Smooth muscle cell (in vitro differentiated cells): ENCODE results near the gene RGS7BP. TPM values are rescaled to one million over a fixed set of nuclear protein-coding genes. Genes with fewer than 3 reads are reported as not detected.

Experiments used
- DNase-seq: peaks from one replicate; lab custom pipeline; 2025; ENCODE audit not compliant: unreplicated experiment; lab: John Stamatoyannopoulos, UW
- H2AFZ ChIP-seq: fragments of 200-600 bp; sonication (generic); 2 replicates; pipeline ENCODE4 v1.6.0; 2016; ENCODE audit warnings: antibody characterized with exemption, low read depth, mild to moderate bottlenecking
- H3F3A ChIP-seq: fragments of 200-600 bp; sonication (generic); 2 replicates; pipeline ENCODE4 v1.6.0; 2017; ENCODE audit warnings: antibody characterized with exemption, low read depth
- H3K27ac ChIP-seq: fragments of 200-600 bp; sonication (generic); 2 replicates; pipeline ENCODE4 v1.5.1; 2016; ENCODE audit warnings: low read depth, mild to moderate bottlenecking
- H3K27me3 ChIP-seq: fragments of 200-600 bp; sonication (generic); 2 replicates; pipeline ENCODE4 v1.6.1; 2016; ENCODE audit warnings: low read depth, mild to moderate bottlenecking
- H3K36me3 ChIP-seq: fragments of 200-600 bp; sonication (generic); 2 replicates; pipeline ENCODE4 v1.5.1; 2016; ENCODE audit warnings: low read depth
- H3K4me1 ChIP-seq: fragments of 200-600 bp; sonication (generic); 2 replicates; pipeline ENCODE4 v1.5.1; 2016; ENCODE audit warnings: low read depth
- H3K4me2 ChIP-seq: fragments of 200-600 bp; sonication (generic); 2 replicates; pipeline ENCODE4 v1.6.0; 2016; ENCODE audit warnings: mild to moderate bottlenecking
- H3K4me3 ChIP-seq: fragments of 200-600 bp; sonication (generic); 2 replicates; pipeline ENCODE4 v1.5.1; 2016; ENCODE audit warnings: mild to moderate bottlenecking
- H3K79me2 ChIP-seq: fragments of 200-600 bp; sonication (generic); 2 replicates; pipeline ENCODE4 v1.6.0; 2016; ENCODE audit warnings: low read depth, mild to moderate bottlenecking
- H3K9ac ChIP-seq: fragments of 200-600 bp; sonication (generic); 2 replicates; pipeline ENCODE4 v1.6.0; 2016; ENCODE audit warnings: low read depth
- H3K9me3 ChIP-seq: fragments of 200-600 bp; sonication (generic); replicated peaks from 2 replicates; pipeline ENCODE4 v1.5.1; 2016; ENCODE audit warnings: low read depth
- H4K20me1 ChIP-seq: fragments of 200-600 bp; sonication (generic); 2 replicates; pipeline ENCODE4 v1.6.0; 2016; ENCODE audit warnings: low read depth
- WGBS: methylation state at CpG from one replicate; pipeline ENCODE4 v1.1.7; 2016; ENCODE audit warnings: low lambda C conversion rate; 5-methylcytosine and 5-hydroxymethylcytosine counted together
- polyA plus RNA-seq: library from polyadenylated mRNA; unstranded; fragments of >200 nt; fragmentation: Nextera tagmentation; extraction: Ambion mirVana; gene quantifications from 2 replicates; pipeline ENCODE4 v1.2.1, GENCODE V29; 2016
- total RNA-seq: library from RNA; depleted of rRNA; stranded (reverse); fragments of >200 nt; gene quantifications from 2 replicates; pipeline ENCODE4 v1.2.3, GENCODE V29; 2014
- TF ChIP-seq, protein P1 (sequence below): fragments of 200-600 bp; sonication (generic); IDR thresholded peaks from 2 replicates; pipeline ENCODE4 v1.5.1; 2017; ENCODE audit warnings: borderline replicate concordance, mild to moderate bottlenecking, antibody characterized with exemption; ENCODE audit not compliant: insufficient read depth, poor library complexity, severe bottlenecking

The RGS7BP gene
- total and polyA plus RNA-seq, 2 experiments from 2014 or later, result not detected

DNA sequence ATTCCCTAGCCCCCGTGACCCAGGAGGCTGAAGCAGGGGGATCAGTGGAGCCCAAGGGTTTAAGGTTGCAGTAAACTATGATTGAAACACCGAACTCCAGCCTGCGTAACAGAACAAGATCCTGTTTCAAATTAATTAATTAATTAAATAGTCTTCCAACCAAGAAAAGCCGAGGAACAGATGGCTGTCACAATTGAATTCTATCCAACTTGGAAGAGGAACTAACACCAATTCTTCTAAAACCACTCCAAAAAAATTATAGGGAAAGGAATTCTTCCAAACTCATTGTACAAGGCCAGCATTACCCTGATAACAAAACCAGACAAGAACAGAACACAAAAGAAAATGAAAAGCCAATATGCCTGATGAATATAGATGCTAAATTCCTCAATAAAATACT, 43.4 kb upstream of the RGS7BP start:
- no peak overlapping the region for H2AFZ ChIP-seq
- WGBS, result 63% methylated on average over 4 of the region's 4 CpGs
- H3K27ac ChIP-seq, result no peak overlapping the region
- DNase-seq, result no peak
- H3K9me3 ChIP-seq, result no peaks in the 10 kb centered on the region
- H3K36me3 ChIP-seq, result no peaks in the 10 kb centered on the region
- no peaks in the 10 kb centered on the region for H3K79me2 ChIP-seq
- H3K4me2 ChIP-seq, result no peak overlapping the region
- H3K4me1 ChIP-seq, result no peaks in the 10 kb centered on the region
- H3K27me3 ChIP-seq, result no peaks in the 10 kb centered on the region
- no peak overlapping the region for H3K4me3 ChIP-seq
- H4K20me1 ChIP-seq, result no peaks in the 10 kb centered on the region
- H3K9ac ChIP-seq, result no peak overlapping the region
- no peaks in the 10 kb centered on the region for H3F3A ChIP-seq
- TF ChIP-seq, protein P1, sequence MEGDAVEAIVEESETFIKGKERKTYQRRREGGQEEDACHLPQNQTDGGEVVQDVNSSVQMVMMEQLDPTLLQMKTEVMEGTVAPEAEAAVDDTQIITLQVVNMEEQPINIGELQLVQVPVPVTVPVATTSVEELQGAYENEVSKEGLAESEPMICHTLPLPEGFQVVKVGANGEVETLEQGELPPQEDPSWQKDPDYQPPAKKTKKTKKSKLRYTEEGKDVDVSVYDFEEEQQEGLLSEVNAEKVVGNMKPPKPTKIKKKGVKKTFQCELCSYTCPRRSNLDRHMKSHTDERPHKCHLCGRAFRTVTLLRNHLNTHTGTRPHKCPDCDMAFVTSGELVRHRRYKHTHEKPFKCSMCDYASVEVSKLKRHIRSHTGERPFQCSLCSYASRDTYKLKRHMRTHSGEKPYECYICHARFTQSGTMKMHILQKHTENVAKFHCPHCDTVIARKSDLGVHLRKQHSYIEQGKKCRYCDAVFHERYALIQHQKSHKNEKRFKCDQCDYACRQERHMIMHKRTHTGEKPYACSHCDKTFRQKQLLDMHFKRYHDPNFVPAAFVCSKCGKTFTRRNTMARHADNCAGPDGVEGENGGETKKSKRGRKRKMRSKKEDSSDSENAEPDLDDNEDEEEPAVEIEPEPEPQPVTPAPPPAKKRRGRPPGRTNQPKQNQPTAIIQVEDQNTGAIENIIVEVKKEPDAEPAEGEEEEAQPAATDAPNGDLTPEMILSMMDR, result no peak

DNA sequence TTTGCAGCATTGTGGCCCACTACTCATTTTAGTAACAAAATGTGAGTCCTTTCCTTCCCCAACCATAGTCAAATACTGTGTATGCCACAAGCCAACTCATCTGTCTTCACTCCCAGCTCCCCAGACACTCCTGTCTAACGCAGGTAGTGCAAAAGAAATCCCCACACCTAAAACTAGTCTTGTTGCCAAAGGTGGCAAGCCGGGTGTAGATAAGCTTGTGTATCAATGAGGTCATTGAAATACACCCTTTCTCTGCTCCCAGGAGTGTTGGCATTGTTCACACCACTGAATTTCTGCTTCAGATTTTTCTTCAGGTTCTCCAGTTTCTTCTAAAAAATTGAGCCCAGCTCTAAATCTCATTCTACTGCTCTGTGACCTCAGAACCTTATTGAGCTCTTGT, 19.7 kb upstream of the RGS7BP start:
- no peaks in the 10 kb centered on the region for H3K4me1 ChIP-seq
- TF ChIP-seq, protein P1, result no peak
- H3K79me2 ChIP-seq, result no peaks in the 10 kb centered on the region
- H4K20me1 ChIP-seq, result no peaks in the 10 kb centered on the region
- 69% methylated on average over 2 of the region's 2 CpGs for WGBS
- H3K4me2 ChIP-seq, result no peak overlapping the region
- DNase-seq, result no peak
- no peak overlapping the region for H3K9ac ChIP-seq
- H3K4me3 ChIP-seq, result no peak overlapping the region
- no peaks in the 10 kb centered on the region for H3K9me3 ChIP-seq
- no peaks in the 10 kb centered on the region for H3K27me3 ChIP-seq
- no peaks in the 10 kb centered on the region for H3K36me3 ChIP-seq
- H3F3A ChIP-seq, result no peaks in the 10 kb centered on the region
- no peak overlapping the region for H3K27ac ChIP-seq
- H2AFZ ChIP-seq, result no peak overlapping the region

DNA sequence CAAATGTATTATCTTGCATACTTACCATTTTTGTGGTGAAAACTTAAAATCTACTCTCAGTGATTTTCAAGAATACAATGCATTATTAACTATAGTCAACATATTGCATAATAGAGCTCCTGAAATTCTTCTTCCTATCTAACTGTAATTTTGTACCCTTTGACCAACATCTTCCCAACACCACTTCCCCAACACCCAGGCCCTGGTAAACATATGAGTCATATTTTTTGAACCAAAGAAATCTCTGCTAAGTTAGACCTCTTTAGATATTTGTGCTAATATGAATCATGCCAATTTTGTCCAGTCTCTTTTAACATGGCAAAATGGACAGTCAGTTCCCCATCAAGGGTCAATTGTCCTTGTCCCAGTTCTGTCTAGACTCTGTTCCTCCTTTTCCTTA, 18.5 kb upstream of the RGS7BP start:
- no peaks in the 10 kb centered on the region for H3F3A ChIP-seq
- no peak overlapping the region for H2AFZ ChIP-seq
- H3K4me3 ChIP-seq, result no peak overlapping the region
- no peaks in the 10 kb centered on the region for H3K79me2 ChIP-seq
- no peaks in the 10 kb centered on the region for H4K20me1 ChIP-seq
- no peaks in the 10 kb centered on the region for H3K27me3 ChIP-seq
- H3K27ac ChIP-seq, result no peak overlapping the region
- H3K4me2 ChIP-seq, result no peak overlapping the region
- no peak overlapping the region for H3K9ac ChIP-seq
- no peak for DNase-seq
- TF ChIP-seq, protein P1, result no peak
- no peaks in the 10 kb centered on the region for H3K9me3 ChIP-seq
- no peaks in the 10 kb centered on the region for H3K36me3 ChIP-seq
- H3K4me1 ChIP-seq, result no peaks in the 10 kb centered on the region

DNA sequence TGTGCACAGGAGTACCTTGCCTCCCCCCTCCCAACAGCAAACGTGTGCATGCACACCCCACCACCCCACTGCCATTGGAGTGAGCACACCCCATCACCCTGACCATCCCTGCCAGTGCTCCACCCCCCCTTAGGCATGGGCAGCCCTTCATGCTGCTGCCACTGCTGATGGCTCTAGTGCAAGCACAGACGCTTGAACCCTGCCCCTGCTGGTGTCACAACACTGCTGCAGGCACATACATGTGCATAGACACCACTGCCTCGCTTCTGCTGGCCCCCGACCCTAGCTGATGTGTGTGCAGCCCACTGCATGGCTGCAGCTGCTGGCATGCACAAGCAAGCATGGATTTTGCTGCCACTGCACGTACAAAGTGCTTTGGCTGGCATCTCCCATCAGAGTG, 16.0 kb upstream of the RGS7BP start:
- H3F3A ChIP-seq, result no peaks in the 10 kb centered on the region
- no peak for DNase-seq
- H3K4me3 ChIP-seq, result no peak overlapping the region
- H3K27me3 ChIP-seq, result no peaks in the 10 kb centered on the region
- no peaks in the 10 kb centered on the region for H4K20me1 ChIP-seq
- H2AFZ ChIP-seq, result no peak overlapping the region
- H3K9me3 ChIP-seq, result no peaks in the 10 kb centered on the region
- no peak overlapping the region for H3K4me2 ChIP-seq
- no peak overlapping the region for H3K27ac ChIP-seq
- H3K36me3 ChIP-seq, result no peaks in the 10 kb centered on the region
- 48% methylated on average over 5 of the region's 5 CpGs for WGBS
- no peaks in the 10 kb centered on the region for H3K4me1 ChIP-seq
- no peak overlapping the region for H3K9ac ChIP-seq
- TF ChIP-seq, protein P1, result no peak
- no peaks in the 10 kb centered on the region for H3K79me2 ChIP-seq
